Heart right ventricle (tissue), 16 donors: ENCODE measurements around the gene P4HA2. TPM values are rescaled to one million over a fixed set of nuclear protein-coding genes. Genes with fewer than 3 reads are reported as not detected.

ENCODE experiments used
- ATAC-seq, 8 donors: fragments of 200-7000 bp; cut with Tn5 transposase; one replicate each; pipeline ENCODE4 v1.9.1; 2020; ENCODE audit warnings: mild to moderate bottlenecking in 8 of 8, moderate library complexity in 8 of 8, moderate number of reproducible peaks in 1 of 8
- DNase-seq, 2 donors: peaks; one replicate each; pipeline ENCODE4 v3.0.0-alpha.2; 2020
- H3K27ac ChIP-seq, 10 donors: fragments of 200-600 bp; sonication (generic) in 2 of 10; one replicate each; pipeline versions ENCODE4 v1.5.0 to v1.8.0; 2020 to 2022; ENCODE audit warnings: mild to moderate bottlenecking in 3 of 10
- H3K27me3 ChIP-seq, 7 donors: fragments of 200-600 bp; one replicate each; pipeline ENCODE4 v1.8.0; 2021 to 2022; ENCODE audit warnings: mild to moderate bottlenecking in 2 of 7
- H3K36me3 ChIP-seq, 9 donors: fragments of 200-600 bp; sonication (generic) in 1 of 9; one replicate each; pipeline versions ENCODE4 v1.5.0 to v1.8.0; 2020 to 2022; ENCODE audit warnings: mild to moderate bottlenecking in 2 of 9
- H3K4me1 ChIP-seq, 9 donors: fragments of 200-600 bp; sonication (generic) in 1 of 9; one replicate each; pipeline versions ENCODE4 v1.5.0 to v1.8.0; 2020 to 2022; ENCODE audit warnings: mild to moderate bottlenecking in 4 of 9
- H3K4me3 ChIP-seq, 10 donors: fragments of 200-600 bp; sonication (generic) in 2 of 10; one replicate each; pipeline versions ENCODE4 v1.5.0 to v1.8.0; 2020 to 2022; ENCODE audit warnings: mild to moderate bottlenecking in 7 of 10, moderate library complexity in 2 of 10
- H3K9me3 ChIP-seq, 11 donors: fragments of 200-600 bp in 10 of 11; sonication (generic) in 2 of 11; one replicate each; pipeline versions ENCODE4 v1.5.0 to v1.8.0; 2013 to 2022; ENCODE audit warnings: mild to moderate bottlenecking in 2 of 11, control low read depth in 1 of 11, moderate library complexity in 1 of 11
- WGBS, 2 donors: extraction: QIAGEN DNeasy Blood & Tissue Kit; methylation state at CpG; one replicate each; pipeline ENCODE4 v1.1.7; 2013; ENCODE audit warnings: inconsistent platforms in 1 of 2; 5-methylcytosine and 5-hydroxymethylcytosine counted together
- intact Hi-C, 10 donors: fragments of 100-400 bp; cut with DNase I; formaldehyde crosslinking; loops; one replicate each; pipeline versions ENCODE4 v1.11.1 to v1.14.2; 2022
- polyA plus RNA-seq, 2 donors: library from polyadenylated mRNA; stranded (reverse); fragments of 200-250 nt; gene quantifications; one replicate each; pipeline ENCODE4 v1.2.3, GENCODE V29; 2013
- total RNA-seq, 10 donors: library from RNA; stranded (reverse); fragmentation: NEBNext Ultra II Directional in 3 of 10; extraction: Animal tissue kit (Norgen Biotek cat#: 25700) in 3 of 10; gene quantifications; one replicate each; pipeline versions ENCODE4 v1.2.1 to v1.2.4, GENCODE V29; 2021 to 2023
- TF ChIP-seq, protein P1 (sequence below), 9 donors: fragments of 200-600 bp; sonication (generic) in 2 of 9; IDR thresholded peaks; one replicate each; pipeline versions ENCODE4 v1.5.0 to v1.8.0; 2021 to 2022; ENCODE audit warnings: antibody characterized with exemption in 9 of 9, mild to moderate bottlenecking in 5 of 9, moderate library complexity in 1 of 9
- donor health status: Arrhythmogenic right ventricular cardiomyopathy.
- donor health status: ischemic (EF 13 %, LVEDD 7.1; RV severe dilation, severe dysfunction).
- donor health status: healthy with polysubstance abuse.
- donor health status: DM: no; HTN: yes; CAD: no.
- donor health status: DM: no; HTN: no; CAD: no.
- donor health status: ischemic (EF 25% LVEDD 6.9; RV normal size, moderate dysfunction).
- donor health status: ischemic (EF 25% LVEDD 5.7; RV mildly dilated, moderate dysfunction).
- donor health status: healthy.
- donor health status: DM: yes; HTN: yes; CAD: no.
- donor health status: Ischemic cardiomyopathy.
- donor health status: ischemic (EF 35%, LVEDD 5.7; RV mildly dilated, moderate dysfunction).
- donor health status: nonischemic (EF 11% LVEDD 7.7; RV severe dilation, severe dysfunction).
- donor health status: DM: yes; HTN: yes; CAD: no.
- donor health status: PGD.
- donor health status: ischemic (EF 29% LVEDD 5.4; RV normal size, mild dysfunction).
- donor health status: nonischemic (EF 23%, LVEDD 6.1; RV moderate dilation, normal function).

Gene P4HA2
- total and polyA plus RNA-seq, 12 donors: 27.2 to 97.0 (median 52.4) TPM

DNA sequence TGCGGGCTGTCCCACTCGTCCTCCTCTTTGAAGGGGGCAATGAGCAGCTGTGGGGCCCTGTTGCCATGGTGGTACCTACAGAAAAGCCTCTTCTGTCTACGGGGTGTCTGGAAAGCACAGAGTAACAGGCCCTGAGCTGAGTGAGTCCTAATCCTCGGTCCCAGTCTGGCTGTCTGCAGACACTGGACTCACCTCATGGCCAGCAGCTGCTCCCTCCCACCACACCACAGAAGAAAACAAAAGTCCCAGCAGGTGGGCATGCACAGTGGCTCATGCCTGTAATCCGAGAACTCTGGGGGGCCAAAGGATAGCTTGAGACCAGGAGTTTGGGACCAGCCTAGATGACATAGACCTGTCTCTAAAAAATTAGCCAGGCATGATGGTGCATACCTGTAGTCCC is 19.9 kb downstream of the P4HA2 start:
- Histone ChIP-seq H3K4me3 (no peak overlapping the region), H3K27me3 (no peaks in the 10 kb centered on the region), H3K4me1 (peaks cover 23 to 86% (median 60%) of the 10 kb centered on the region in 9 donors), H3K9me3 (no peaks in the 10 kb centered on the region), H3K27ac (peak overlapping the region in 1 of 10 donors; percentile 5), H3K36me3 (peaks cover 0 to 97% (median 34%) of the 10 kb centered on the region in 9 donors)
- TF ChIP-seq, protein P1, sequence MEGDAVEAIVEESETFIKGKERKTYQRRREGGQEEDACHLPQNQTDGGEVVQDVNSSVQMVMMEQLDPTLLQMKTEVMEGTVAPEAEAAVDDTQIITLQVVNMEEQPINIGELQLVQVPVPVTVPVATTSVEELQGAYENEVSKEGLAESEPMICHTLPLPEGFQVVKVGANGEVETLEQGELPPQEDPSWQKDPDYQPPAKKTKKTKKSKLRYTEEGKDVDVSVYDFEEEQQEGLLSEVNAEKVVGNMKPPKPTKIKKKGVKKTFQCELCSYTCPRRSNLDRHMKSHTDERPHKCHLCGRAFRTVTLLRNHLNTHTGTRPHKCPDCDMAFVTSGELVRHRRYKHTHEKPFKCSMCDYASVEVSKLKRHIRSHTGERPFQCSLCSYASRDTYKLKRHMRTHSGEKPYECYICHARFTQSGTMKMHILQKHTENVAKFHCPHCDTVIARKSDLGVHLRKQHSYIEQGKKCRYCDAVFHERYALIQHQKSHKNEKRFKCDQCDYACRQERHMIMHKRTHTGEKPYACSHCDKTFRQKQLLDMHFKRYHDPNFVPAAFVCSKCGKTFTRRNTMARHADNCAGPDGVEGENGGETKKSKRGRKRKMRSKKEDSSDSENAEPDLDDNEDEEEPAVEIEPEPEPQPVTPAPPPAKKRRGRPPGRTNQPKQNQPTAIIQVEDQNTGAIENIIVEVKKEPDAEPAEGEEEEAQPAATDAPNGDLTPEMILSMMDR (IDR thresholded peaks at IDR 0.05): no peak
- intact Hi-C loops: no loop called here
- WGBS, 2 donors: 93 to 98% methylated on average over 5 of the region's 5 CpGs
- DNase-seq (no peak), ATAC-seq (no peak)

DNA sequence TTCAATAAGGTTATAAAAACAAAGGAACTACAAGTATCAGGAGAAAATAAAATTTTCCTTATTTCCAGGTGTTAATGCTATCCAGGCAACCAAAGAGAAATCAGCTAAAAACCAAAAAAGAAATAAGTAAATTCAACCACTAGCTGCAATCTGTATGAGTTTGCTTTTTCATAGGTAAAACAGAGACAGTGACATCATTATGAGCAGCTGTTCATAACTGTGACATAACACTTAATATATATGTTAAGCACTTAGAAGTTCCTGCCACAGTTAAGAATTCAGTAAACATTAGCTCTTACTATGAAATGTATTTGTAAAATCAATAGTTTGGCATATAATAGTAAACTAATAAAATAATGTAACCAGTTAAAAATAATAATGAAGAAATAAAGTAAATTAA is 20.9 kb downstream of the P4HA2 start:
- DNase-seq: no peak
- no peaks in the 10 kb centered on the region for H3K9me3 ChIP-seq
- intact Hi-C loops: no loop called here
- peaks cover 23 to 79% (median 51%) of the 10 kb centered on the region in 9 donors for H3K4me1 ChIP-seq
- no peaks in the 10 kb centered on the region for H3K27me3 ChIP-seq
- peaks cover 0 to 97% (median 29%) of the 10 kb centered on the region in 9 donors for H3K36me3 ChIP-seq
- ATAC-seq: no peak
- H3K4me3 ChIP-seq: no peak overlapping the region
- TF ChIP-seq, protein P1 (IDR thresholded peaks at IDR 0.05): no peak
- peak overlapping the region in 2 of 10 donors; percentile 71 to 79 for H3K27ac ChIP-seq

DNA sequence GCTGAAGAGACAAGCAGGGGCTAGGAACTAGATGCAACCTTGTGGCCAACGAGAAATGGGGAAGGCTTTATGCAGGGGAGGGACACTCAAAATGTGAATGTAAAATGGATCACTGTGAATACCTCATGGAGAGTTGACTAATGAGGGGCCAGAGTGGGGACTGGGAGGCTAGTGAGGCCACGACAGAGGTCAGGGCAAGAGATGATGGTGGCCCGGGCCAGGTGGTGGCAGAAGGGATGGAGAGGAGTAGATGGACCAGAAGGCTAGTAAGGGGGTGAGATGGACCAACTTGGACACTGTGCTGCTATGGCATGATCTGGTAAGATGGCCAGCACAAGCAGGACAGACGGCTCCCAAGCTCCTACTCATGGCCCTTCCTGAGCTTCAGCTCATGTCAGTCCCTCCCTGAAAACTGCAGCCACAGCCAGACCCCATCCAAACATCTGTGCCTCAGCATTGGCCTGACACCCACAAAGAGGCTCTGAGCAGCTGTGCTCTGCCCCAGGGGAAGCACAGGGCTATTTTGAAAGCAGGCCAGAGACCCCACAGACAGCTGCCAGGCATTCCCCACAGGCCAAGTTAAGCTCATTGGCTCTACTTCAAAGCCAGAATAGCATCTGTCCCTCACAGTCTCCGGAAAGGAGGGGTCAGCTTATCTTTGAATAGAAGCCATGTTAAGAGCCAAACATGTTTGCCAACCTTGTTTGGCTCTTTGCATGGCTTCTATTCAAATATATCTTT is 22.1 kb downstream of the P4HA2 start:
- ATAC-seq (peak; percentile 48 to 85 (median 76)), DNase-seq (peak in 1 of 2 donors; percentile 43)
- Histone ChIP-seq H3K4me3 (no peak overlapping the region), H3K36me3 (peaks cover 0 to 97% (median 36%) of the 10 kb centered on the region in 9 donors), H3K27ac (peak overlapping the region in 8 of 10 donors; percentile 34 to 79 (median 63)), H3K9me3 (no peaks in the 10 kb centered on the region), H3K27me3 (no peaks in the 10 kb centered on the region), H3K4me1 (peaks cover 23 to 67% (median 43%) of the 10 kb centered on the region in 9 donors)
- TF ChIP-seq, protein P1 (IDR thresholded peaks at IDR 0.05): no peak
- intact Hi-C loops: no loop called here
- WGBS, 2 donors: 59 to 67% methylated on average over 5 of the region's 5 CpGs

DNA sequence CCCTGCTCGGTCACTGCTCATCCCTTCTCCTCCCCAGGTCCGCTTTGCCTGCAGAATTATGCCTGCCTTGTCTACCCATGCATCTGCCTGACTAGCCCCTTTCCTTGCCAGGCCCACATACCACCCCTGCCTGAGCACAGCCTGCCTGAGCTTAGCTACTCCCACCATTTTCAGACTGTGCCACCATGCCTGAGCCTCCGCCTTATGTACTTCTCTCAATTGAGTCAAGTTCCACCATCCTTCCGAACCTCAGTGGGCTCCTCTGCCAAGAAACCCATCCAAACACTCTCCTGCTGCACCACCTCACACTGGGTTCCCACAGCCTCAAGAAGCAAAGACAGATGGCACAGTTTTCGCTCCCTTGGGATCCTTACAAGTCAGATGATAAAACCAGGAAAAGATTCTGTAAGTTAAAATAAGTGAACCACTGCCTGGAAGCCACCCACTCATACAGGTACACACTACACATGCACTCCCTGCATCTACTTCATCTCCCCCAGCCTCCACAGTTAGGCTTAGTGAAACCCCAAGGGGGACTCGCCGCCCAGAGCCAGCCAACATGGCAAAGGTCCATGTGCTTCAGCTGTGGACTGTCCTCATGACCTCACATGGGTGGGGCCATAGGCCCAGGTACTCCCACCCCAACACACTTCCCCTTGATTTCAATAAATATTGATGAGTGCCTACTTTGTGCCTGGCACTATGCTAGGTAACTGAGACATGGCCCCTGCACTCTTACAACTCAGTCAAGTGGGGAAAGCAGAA is 23.1 kb downstream of the P4HA2 start:
- Histone ChIP-seq H3K4me1 (peaks cover 23 to 57% (median 35%) of the 10 kb centered on the region in 9 donors), H3K36me3 (peaks cover 0 to 97% (median 31%) of the 10 kb centered on the region in 9 donors), H3K9me3 (no peaks in the 10 kb centered on the region), H3K4me3 (no peak overlapping the region), H3K27ac (peak overlapping the region in 5 of 10 donors; percentile 51 to 79 (median 71)), H3K27me3 (no peaks in the 10 kb centered on the region)
- TF ChIP-seq, protein P1 (IDR thresholded peaks at IDR 0.05): no peak
- no peak for DNase-seq
- intact Hi-C loops: no loop called here
- WGBS, 2 donors: 95 to 96% methylated on average over 7 of the region's 7 CpGs
- ATAC-seq: peak in 1 of 8 donors; percentile 15
